Fibroblast of lung (primary cell): Measurements from ENCODE around the gene ALG13.

ENCODE experiments used
- EZH2 ChIP-seq: IDR thresholded peaks from 2 replicates; pipeline ENCODE4 v1.5.1; 2012; ENCODE audit warnings: low read length, control low read depth, mild to moderate bottlenecking; ENCODE audit errors: missing control alignments
- TF ChIP-seq, protein P1 (sequence below), 2 donors: IDR thresholded peaks in 1 of 2; conservative IDR thresholded peaks in 1 of 2; 1 replicate in 1 of 2; 2 replicates in 1 of 2; pipeline ENCODE4 v1.5.1; 2011 to 2012; ENCODE audit warnings: low read length in 2 of 2, control low read depth in 1 of 2, inconsistent platforms in 1 of 2, low read depth in 1 of 2, mild to moderate bottlenecking in 1 of 2

DNA sequence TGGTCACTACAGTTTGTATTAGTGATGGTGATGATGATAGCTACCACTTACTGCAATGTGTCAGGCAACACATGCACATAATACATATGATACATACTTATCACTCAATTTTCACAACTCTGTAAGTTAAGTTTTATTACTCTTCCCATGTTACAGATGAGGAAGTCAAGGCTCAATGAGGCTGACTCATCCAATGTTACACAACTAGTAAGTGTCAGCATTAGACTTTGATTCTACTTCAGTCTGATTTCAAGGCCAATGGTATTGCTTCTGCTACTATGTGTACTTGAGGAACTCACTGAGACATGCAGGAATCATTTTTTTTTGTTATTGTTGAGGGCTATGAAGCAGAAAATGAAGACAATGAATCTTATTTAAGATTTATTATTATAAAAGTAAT lies 98.6 kb downstream of the ALG13 start:
- TF ChIP-seq EZH2: no peak
- TF ChIP-seq, protein P1, sequence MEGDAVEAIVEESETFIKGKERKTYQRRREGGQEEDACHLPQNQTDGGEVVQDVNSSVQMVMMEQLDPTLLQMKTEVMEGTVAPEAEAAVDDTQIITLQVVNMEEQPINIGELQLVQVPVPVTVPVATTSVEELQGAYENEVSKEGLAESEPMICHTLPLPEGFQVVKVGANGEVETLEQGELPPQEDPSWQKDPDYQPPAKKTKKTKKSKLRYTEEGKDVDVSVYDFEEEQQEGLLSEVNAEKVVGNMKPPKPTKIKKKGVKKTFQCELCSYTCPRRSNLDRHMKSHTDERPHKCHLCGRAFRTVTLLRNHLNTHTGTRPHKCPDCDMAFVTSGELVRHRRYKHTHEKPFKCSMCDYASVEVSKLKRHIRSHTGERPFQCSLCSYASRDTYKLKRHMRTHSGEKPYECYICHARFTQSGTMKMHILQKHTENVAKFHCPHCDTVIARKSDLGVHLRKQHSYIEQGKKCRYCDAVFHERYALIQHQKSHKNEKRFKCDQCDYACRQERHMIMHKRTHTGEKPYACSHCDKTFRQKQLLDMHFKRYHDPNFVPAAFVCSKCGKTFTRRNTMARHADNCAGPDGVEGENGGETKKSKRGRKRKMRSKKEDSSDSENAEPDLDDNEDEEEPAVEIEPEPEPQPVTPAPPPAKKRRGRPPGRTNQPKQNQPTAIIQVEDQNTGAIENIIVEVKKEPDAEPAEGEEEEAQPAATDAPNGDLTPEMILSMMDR (conservative IDR thresholded peaks at IDR 0.05 in 1 of 2, IDR thresholded peaks at IDR 0.05 in 1 of 2; ENCODE audit: low read depth in 1 of 2, low read length in 2 of 2): no peak
